Dedifferentiated amniotic fluid mesenchymal stem cell (primary cell): ENCODE results near the gene DNAL1.

Experiments
- DNase-seq: peaks from one replicate; pipeline ENCODE4 v3.0.0-alpha.2; 2016; ENCODE audit errors: extremely low spot score

The DNAL1 gene

GRCh38 chr14:73744175-73744867, 99.5 kb downstream of the DNAL1 start:
- DNase-seq = no peak

- no peak for DNase-seq
Measured at GRCh38 chr14:73744874-73745529, 100.2 kb downstream of the DNAL1 start.

GRCh38 chr14:73745571-73746519, 101.1 kb downstream of the DNAL1 start:
- DNase-seq = no peak

- no peak for DNase-seq
Measured at GRCh38 chr14:73746520-73747378, 102.0 kb downstream of the DNAL1 start.

- DNase-seq = no peak
Measured at GRCh38 chr14:73747379-73748211, 102.8 kb downstream of the DNAL1 start.

- DNase-seq = no peak
Measured at GRCh38 chr14:73748858-73749357, 104.1 kb downstream of the DNAL1 start.

GRCh38 chr14:73749706-73750530, 105.1 kb downstream of the DNAL1 start:
- DNase-seq = no peak

GRCh38 chr14:73750531-73750901, 105.7 kb downstream of the DNAL1 start:
- DNase-seq = no peak

GRCh38 chr14:73751157-73751691, 106.4 kb downstream of the DNAL1 start:
- DNase-seq = no peak

- peak; percentile 80 for DNase-seq
Measured at GRCh38 chr14:73752297-73752992, 107.7 kb downstream of the DNAL1 start.
